T-helper 17 cell (primary cell): Measurements from ENCODE around the gene HDAC4. TPM values are rescaled to one million over a fixed set of nuclear protein-coding genes. Genes with fewer than 3 reads are reported as not detected.

Experiments used
- ATAC-seq: fragments of 150-1000 bp; cut with Tn5 transposase; 2 replicates; pipeline ENCODE4 v1.10.0; 2021; ENCODE audit warnings: mild to moderate bottlenecking, moderate library complexity
- DNase-seq, 3 donors: peaks; one replicate each; pipeline versions ENCODE4 v3.0.0 to v3.0.0-alpha.2; 2020 to 2021
- H3K9me3 ChIP-seq: one replicate; pipeline ENCODE4 v1.7.0; 2013; ENCODE audit warnings: low read length, mild to moderate bottlenecking; ENCODE audit not compliant: control insufficient read depth, poor library complexity, severe bottlenecking
- H3K27ac Mint-ChIP-seq: one replicate; pipeline ENCODE4 v1.8.0; 2022; ENCODE audit warnings: mild to moderate bottlenecking, moderate library complexity, mixed read lengths
- H3K27me3 Mint-ChIP-seq: one replicate; pipeline ENCODE4 v1.8.0; 2022; ENCODE audit warnings: mixed read lengths
- H3K36me3 Mint-ChIP-seq: one replicate; pipeline ENCODE4 v1.8.0; 2022; ENCODE audit warnings: low read depth, mixed read lengths
- H3K4me1 Mint-ChIP-seq: one replicate; pipeline ENCODE4 v1.8.0; 2022; ENCODE audit warnings: mild to moderate bottlenecking, mixed read lengths
- H3K4me3 Mint-ChIP-seq: one replicate; pipeline ENCODE4 v1.8.0; 2022; ENCODE audit warnings: mild to moderate bottlenecking, moderate library complexity, mixed read lengths
- total RNA-seq, 4 donors: library from RNA in 2 of 4; stranded (reverse) in 2 of 4; gene quantifications; one replicate each; pipeline ENCODE4 v1.2.3 and lab custom pipeline; 2022 to 2026

Gene HDAC4
- total RNA-seq, 2 donors from 2014 or later: 78.9 to 79.0 TPM

- Mint-ChIP-seq H3K27ac (peak overlapping the region; percentile 92), H3K27me3 (no peaks in the 10 kb centered on the region), H3K4me3 (peak overlapping the region; percentile 62), H3K36me3 (peaks cover 2% of the 10 kb centered on the region), H3K4me1 (peaks cover 29% of the 10 kb centered on the region)
- no peak for DNase-seq
- no peak for ATAC-seq
- no peaks in the 10 kb centered on the region for H3K9me3 ChIP-seq
Measured at GRCh38 chr2:239398521-239398921, 2.3 kb downstream of the HDAC4 start.

DNA sequence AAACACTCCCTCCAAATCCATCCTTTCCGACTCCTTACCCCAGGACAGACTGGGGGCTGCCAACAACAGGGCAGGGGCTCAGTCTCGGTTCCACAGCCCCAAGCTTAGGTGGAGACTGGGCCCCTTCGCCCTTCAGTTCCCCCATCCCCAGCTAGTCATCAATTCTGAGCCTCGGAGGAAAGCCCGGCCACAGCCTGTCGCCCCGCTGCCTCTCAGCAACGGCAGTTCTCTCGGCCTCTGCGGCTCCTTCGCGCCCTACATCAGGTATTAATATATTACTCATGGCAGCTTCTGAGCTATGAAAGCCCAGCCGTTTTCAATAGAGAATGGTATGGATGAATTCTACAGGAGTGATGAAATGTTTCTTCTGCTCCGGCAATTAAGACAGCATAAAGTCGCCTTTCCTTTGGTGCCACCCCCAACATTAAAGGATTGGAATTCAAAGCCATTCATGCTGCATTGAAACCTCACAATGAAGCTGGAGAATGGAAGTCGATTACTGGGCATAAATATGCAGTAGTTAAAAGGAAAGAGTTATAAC, 2.8 kb downstream of the HDAC4 start:
- Mint-ChIP-seq H3K4me1 (peaks cover 27% of the 10 kb centered on the region), H3K27me3 (no peaks in the 10 kb centered on the region), H3K4me3 (no peak overlapping the region), H3K27ac (peak overlapping the region; percentile 92), H3K36me3 (peaks cover 2% of the 10 kb centered on the region)
- no peak for ATAC-seq
- H3K9me3 ChIP-seq: no peaks in the 10 kb centered on the region
- no peak for DNase-seq

DNA sequence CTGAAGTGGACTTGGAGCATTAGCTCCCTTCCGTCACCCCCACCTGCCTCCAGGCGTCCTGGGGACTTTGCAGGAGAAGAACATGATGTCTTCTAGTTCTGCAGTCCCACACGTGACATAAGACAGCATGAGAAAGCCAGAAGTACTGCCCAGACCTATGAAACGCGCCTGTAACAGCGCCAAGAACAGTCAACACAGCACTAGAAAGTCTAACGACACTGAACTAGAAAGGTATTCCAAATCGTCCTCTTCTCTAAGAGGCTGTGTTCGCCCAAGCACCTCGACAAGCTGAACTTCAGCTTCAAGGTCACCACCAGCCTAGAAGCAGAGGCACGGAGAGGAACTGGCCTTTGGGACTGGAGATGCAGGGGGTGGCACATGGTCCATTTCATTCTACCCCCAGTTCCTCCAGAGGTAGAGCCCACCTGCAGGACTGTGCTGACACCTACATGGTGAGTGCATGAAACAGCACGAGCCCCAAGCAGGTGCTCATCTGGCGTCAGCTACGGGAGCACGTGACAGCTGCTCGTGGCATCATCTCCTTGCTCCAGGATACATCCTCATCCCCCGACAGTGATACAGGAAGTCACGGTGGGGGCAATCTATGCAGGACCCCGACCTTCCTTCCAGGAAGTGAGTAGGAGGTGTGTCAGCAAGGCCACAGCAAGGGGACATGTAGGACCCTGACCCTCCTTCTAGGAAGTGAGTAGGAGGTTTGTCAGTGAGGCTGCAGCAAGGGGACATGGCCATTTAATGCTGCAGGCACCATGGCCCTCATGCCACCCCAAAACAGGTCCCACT, 3.7 kb downstream of the HDAC4 start:
- Mint-ChIP-seq H3K36me3 (peaks cover 2% of the 10 kb centered on the region), H3K4me3 (no peak overlapping the region), H3K4me1 (peaks cover 26% of the 10 kb centered on the region), H3K27ac (peak overlapping the region; percentile 92), H3K27me3 (no peaks in the 10 kb centered on the region)
- DNase-seq: no peak
- H3K9me3 ChIP-seq: no peaks in the 10 kb centered on the region
- no peak for ATAC-seq

DNA sequence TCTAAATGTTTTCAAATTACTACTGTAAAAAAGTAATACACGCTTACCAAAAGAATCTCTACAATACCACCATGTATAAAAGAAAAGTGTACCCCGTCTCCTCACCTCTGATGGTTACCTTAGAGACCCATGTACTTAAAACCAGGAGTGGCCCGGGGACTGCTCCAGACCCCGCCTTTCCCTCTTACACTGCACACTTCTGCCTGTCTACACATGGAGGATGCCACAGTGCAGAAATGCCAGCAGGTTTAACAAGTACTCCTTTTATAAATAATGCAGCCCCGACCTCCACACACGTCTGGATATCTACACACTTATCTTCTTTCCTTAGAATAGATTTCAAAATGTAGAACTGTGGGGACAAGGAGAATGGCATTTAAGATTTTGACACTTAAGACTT, 5.3 kb downstream of the HDAC4 start:
- peaks cover 25% of the 10 kb centered on the region for H3K4me1 Mint-ChIP-seq
- no peak overlapping the region for H3K4me3 Mint-ChIP-seq
- no peaks in the 10 kb centered on the region for H3K27me3 Mint-ChIP-seq
- no peaks in the 10 kb centered on the region for H3K9me3 ChIP-seq
- DNase-seq (no peak), ATAC-seq (no peak)
- H3K27ac Mint-ChIP-seq: no peak overlapping the region
- peaks cover 2% of the 10 kb centered on the region for H3K36me3 Mint-ChIP-seq

GRCh38 chr2:239394978-239395377, 5.8 kb downstream of the HDAC4 start:
- Mint-ChIP-seq H3K4me1 (peaks cover 27% of the 10 kb centered on the region), H3K4me3 (no peak overlapping the region), H3K36me3 (peaks cover 2% of the 10 kb centered on the region), H3K27ac (no peak overlapping the region), H3K27me3 (no peaks in the 10 kb centered on the region)
- DNase-seq (no peak), ATAC-seq (no peak)
- H3K9me3 ChIP-seq: no peaks in the 10 kb centered on the region

DNA sequence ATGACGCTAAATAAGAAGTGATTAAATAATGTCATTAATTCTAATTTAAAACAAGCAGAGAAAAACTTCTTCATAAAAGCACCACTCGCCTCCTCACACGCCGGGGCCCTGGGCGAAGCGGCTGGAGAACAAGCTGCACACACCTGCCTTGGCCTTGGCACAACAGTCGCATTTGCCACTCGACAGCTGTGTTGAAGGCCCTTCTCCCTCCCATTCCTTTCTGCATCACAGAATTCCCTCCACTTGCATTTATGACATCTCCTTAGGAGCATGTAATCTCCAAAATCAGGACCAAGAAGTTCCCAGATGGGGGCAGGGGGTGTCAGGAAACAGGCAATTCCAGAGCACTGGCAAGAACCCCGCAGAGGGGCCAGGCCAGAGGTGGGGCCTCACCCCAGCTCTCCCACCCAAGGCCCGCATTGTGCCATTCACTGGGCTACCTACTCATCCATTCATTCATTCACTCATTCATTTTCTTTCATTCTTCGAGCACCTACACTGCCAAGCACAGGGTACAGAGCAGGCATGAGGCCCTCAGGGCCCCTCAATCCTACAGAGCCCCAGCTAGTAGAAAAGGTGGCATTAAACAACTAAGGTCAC, 6.4 kb downstream of the HDAC4 start:
- Mint-ChIP-seq H3K4me3 (no peak overlapping the region), H3K27me3 (no peaks in the 10 kb centered on the region), H3K36me3 (peaks cover 2% of the 10 kb centered on the region), H3K4me1 (peaks cover 24% of the 10 kb centered on the region), H3K27ac (no peak overlapping the region)
- ATAC-seq: no peak
- no peaks in the 10 kb centered on the region for H3K9me3 ChIP-seq
- no peak for DNase-seq

- Mint-ChIP-seq H3K36me3 (peaks cover 2% of the 10 kb centered on the region), H3K4me1 (peaks cover 21% of the 10 kb centered on the region), H3K27ac (no peak overlapping the region), H3K4me3 (no peak overlapping the region), H3K27me3 (no peaks in the 10 kb centered on the region)
- ATAC-seq: no peak
- H3K9me3 ChIP-seq: no peaks in the 10 kb centered on the region
- DNase-seq: no peak
Measured at GRCh38 chr2:239393941-239394340, 6.9 kb downstream of the HDAC4 start.

GRCh38 chr2:239393388-239393940, 7.4 kb downstream of the HDAC4 start:
- Mint-ChIP-seq H3K27me3 (no peaks in the 10 kb centered on the region), H3K27ac (no peak overlapping the region), H3K36me3 (peaks cover 2% of the 10 kb centered on the region), H3K4me1 (peaks cover 18% of the 10 kb centered on the region), H3K4me3 (no peak overlapping the region)
- H3K9me3 ChIP-seq: no peaks in the 10 kb centered on the region
- ATAC-seq (no peak), DNase-seq (no peak)

DNA sequence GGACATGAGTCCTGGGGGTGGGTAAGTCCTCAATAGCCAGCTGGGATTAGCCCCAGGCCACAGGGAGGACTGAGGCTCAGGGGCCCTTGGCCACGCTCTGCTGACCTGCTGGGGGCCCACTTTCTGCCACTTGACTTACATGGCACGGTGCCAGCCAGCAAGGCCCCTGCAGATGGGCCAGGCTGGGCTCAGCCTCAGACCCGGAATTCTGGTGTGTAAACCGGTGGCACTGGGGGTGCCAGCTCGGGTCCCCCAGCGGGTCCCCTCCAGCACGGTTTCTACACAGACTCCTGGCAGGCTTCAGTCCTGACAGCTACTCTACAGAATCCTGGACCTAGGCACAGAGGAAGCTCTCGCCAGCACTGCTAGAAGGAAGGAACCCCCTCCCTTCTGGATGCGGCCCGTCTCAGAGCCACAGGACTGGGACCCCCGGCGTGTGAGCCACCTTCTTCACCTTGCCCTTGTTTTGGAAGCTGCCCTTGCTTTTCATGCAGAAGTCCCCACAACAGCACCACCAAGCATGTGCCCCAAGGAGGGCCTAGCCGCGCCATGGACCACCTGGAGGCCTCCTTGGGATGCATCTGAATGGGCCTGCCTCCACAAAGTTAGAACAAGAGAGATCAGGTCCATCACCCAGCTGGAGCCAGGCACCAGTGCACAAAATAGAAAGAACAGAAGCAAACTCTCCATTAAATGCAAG, 8.0 kb downstream of the HDAC4 start:
- peaks cover 16% of the 10 kb centered on the region for H3K4me1 Mint-ChIP-seq
- no peaks in the 10 kb centered on the region for H3K9me3 ChIP-seq
- H3K4me3 Mint-ChIP-seq: no peak overlapping the region
- no peak overlapping the region for H3K27ac Mint-ChIP-seq
- no peaks in the 10 kb centered on the region for H3K27me3 Mint-ChIP-seq
- ATAC-seq: no peak
- peaks cover 2% of the 10 kb centered on the region for H3K36me3 Mint-ChIP-seq
- no peak for DNase-seq

DNA sequence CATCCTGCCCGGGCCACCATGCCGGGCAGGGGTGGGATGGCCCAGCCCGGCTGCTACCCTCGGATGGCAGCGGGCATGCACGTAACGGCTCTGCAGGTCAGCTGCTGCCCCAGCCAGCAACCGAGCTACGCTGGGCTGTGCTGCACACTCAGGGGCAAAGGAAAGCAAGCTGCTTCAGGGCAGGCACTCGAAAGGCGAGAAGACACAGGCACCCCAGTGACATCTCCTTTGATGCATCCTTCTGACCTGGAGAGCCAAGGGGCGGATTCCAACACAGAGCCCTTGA, 8.8 kb downstream of the HDAC4 start:
- ATAC-seq (no peak), DNase-seq (no peak)
- H3K36me3 Mint-ChIP-seq: peaks cover 2% of the 10 kb centered on the region
- no peaks in the 10 kb centered on the region for H3K27me3 Mint-ChIP-seq
- no peak overlapping the region for H3K27ac Mint-ChIP-seq
- H3K4me3 Mint-ChIP-seq: no peak overlapping the region
- H3K9me3 ChIP-seq: no peaks in the 10 kb centered on the region
- H3K4me1 Mint-ChIP-seq: peaks cover 14% of the 10 kb centered on the region

DNA sequence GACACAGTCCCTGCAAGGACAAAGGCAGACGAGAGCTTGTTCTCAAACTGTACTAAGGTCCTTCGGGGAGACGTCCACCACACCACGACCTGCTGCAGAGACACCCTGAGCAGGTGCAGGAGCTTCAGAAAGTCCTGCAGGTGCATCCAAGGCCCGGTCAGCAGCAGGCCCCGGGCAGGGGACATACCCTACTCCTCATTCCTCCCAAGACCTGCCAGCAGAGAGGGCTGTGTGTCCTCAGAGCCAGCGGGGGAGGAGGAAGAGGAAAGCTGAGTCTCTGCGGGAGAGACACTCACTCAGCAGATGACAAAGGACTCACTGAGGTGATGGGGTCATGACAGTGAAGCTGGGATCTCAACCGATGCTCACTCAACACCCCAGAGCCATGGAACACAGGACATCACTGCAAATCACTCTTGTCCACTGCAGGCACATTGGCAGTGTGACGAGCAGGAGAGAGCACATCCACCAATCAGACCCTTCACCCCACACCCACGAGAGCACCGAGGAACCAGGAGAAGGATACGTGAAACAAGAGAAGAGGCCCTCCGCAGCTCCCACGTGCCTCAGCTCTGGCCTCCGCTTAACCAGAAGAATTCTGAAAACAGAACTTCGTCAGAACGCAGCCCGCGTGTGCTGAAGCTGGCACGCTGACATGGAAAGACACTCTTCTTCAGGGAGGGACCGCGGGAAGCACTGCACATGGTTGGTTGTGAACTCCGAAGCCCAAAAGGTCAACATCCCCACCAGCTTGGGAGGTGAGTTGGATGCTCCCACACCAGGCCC, 9.3 kb downstream of the HDAC4 start:
- no peak for ATAC-seq
- Mint-ChIP-seq H3K27me3 (no peaks in the 10 kb centered on the region), H3K27ac (no peak overlapping the region), H3K4me3 (no peak overlapping the region), H3K36me3 (peaks cover 2% of the 10 kb centered on the region), H3K4me1 (peaks cover 14% of the 10 kb centered on the region)
- H3K9me3 ChIP-seq: no peaks in the 10 kb centered on the region
- no peak for DNase-seq

DNA sequence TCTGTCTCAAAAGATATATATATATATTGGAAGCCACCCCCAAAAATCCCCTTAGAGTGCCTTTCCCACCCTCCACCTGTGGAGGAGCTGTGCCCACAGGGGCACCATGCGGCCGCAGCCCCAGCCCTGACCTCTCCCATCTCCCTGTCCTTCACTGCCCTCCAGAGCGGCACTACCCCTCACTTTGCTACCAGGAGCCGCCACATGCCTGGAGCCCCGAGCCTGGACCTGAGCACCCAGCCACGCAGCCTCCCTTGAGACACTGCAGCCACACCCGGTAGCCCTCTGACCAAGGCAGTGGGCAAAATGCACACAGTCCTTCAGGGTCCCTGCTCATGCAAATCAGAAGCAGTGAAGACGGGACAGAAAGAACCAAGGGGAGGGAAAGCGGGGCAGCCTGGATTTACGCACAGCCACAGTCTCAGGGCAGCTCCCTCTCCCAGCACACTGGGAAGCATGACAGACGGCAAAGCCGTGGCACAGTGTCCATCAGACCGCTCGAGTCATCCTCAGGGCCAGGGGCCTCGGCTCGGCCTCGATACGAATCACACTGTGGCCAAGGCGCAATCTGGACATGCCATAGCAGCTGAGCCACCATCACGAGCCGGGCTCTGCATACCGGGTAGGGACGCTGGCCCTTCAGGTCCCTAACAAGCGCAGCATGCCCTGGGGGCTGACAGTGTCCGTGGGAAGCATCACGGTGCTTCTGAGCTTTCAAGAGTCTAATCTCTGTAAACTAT, 10.1 kb downstream of the HDAC4 start:
- H3K4me3 Mint-ChIP-seq: no peak overlapping the region
- no peak for ATAC-seq
- peaks cover 2% of the 10 kb centered on the region for H3K36me3 Mint-ChIP-seq
- no peak for DNase-seq
- H3K27ac Mint-ChIP-seq: no peak overlapping the region
- peaks cover 16% of the 10 kb centered on the region for H3K4me1 Mint-ChIP-seq
- H3K9me3 ChIP-seq: no peaks in the 10 kb centered on the region
- H3K27me3 Mint-ChIP-seq: no peaks in the 10 kb centered on the region
